ENCODE measurements around the gene SPPL2C. TPM values are rescaled to one million over a fixed set of nuclear protein-coding genes. Genes with fewer than 3 reads are reported as not detected.

The SPPL2C gene
- total RNA-seq, 2 experiments from 2014 or later: not detected

DNA sequence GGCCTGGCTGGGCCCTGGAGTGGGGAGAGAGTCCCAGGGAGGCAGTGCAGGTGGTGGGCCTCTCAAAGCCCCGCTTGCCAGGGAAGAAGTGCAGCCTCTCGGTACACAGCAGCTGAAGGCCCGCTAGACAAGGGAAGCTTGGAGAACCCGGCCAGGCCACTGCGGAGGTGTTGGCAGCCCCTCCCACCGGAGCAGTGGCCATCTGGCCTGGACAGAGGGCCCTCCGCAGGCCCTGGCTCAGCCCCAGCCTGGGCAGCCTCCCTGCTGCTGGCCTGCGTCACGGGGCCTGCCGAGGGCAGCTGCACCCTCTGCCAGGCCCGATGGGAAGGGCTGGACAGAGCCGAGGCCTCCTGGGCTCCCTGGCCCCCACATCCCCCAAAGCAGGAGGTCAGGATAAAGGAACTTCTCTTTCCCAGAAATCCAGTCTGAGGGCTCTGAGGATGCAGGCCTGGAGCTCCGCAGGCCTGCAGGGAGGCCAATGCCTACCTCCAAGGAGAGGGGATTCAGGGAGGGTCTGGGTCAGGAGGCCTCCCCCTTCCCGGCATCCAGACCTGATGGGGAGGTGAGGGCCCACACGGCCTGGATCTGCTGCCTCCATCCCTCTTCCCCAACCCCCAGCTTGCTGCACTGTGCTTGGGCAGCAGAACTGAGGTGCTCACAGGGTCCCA is 4.3 kb downstream of the SPPL2C start:
- intact Hi-C loops (cut with micrococcal nuclease; ENCODE audit: unreplicated experiment): no loop called here
- CTCF ChIA-PET (ENCODE audit: unreplicated experiment): no interaction called here
- H3K4me3 ChIP-seq (ENCODE audit: low read depth, low read length, poor library complexity, severe bottlenecking): no peak overlapping the region

DNA sequence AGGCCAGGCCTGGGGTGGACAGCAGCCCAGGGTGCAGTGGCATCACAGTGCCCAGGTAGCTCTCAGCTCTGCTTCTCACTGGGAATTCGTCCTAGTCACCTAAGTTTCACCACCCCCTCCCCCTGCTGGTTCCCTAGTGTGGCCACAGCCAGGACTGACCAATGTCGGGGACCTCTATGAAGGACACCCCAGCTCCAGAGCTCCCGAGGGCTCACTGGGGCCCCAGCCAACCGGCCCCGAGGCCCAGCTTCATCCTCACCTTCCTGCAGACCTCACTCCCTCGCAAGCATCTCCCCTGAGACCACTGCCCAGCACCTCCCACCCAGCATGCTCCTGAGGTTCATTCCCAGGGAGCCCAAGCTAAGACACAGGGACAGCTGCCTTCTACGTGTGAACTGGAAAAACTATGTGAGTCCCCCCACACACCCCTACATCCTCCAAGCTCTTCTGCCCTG is 4.9 kb downstream of the SPPL2C start:
- Histone ChIP-seq H3K27ac (ENCODE audit: low read depth, low read length, poor library complexity, severe bottlenecking) (no peak overlapping the region), H4K20me1 (ENCODE audit: insufficient read depth, low read length) (no peaks in the 10 kb centered on the region), H3K9me3 (ENCODE audit: low read length) (no peaks in the 10 kb centered on the region), H3K79me2 (ENCODE audit: insufficient read depth, low read depth, low read length) (no peaks in the 10 kb centered on the region), H3K9me2 (ENCODE audit: insufficient read depth, low read length) (no peaks in the 10 kb centered on the region), H3K4me3 (ENCODE audit: low read depth, low read length, poor library complexity, severe bottlenecking) (no peak overlapping the region), H2AFZ (ENCODE audit: low read length) (no peak overlapping the region), H3K36me3 (ENCODE audit: insufficient read depth, low read length) (no peaks in the 10 kb centered on the region), H3K4me1 (ENCODE audit: insufficient read depth, low read length, poor library complexity, severe bottlenecking) (no peaks in the 10 kb centered on the region), H3K4me2 (ENCODE audit: low read length) (no peak overlapping the region)
- no peak for DNase-seq (ENCODE audit: low spot score)
- TF ChIP-seq, protein P1, sequence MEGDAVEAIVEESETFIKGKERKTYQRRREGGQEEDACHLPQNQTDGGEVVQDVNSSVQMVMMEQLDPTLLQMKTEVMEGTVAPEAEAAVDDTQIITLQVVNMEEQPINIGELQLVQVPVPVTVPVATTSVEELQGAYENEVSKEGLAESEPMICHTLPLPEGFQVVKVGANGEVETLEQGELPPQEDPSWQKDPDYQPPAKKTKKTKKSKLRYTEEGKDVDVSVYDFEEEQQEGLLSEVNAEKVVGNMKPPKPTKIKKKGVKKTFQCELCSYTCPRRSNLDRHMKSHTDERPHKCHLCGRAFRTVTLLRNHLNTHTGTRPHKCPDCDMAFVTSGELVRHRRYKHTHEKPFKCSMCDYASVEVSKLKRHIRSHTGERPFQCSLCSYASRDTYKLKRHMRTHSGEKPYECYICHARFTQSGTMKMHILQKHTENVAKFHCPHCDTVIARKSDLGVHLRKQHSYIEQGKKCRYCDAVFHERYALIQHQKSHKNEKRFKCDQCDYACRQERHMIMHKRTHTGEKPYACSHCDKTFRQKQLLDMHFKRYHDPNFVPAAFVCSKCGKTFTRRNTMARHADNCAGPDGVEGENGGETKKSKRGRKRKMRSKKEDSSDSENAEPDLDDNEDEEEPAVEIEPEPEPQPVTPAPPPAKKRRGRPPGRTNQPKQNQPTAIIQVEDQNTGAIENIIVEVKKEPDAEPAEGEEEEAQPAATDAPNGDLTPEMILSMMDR (conservative IDR thresholded peaks at IDR 0.05; ENCODE audit: low read length): no peak
- no peak for TF ChIP-seq EZH2phosphoT487 (IDR thresholded peaks at IDR 0.05; ENCODE audit: borderline replicate concordance, low read depth, low read length)
- intact Hi-C loops (cut with micrococcal nuclease; ENCODE audit: unreplicated experiment): no loop called here
- no TSS peak for BruUV-seq (replicated peaks)
- ChIA-PET CTCF (ENCODE audit: unreplicated experiment) (no interaction called here), POLR2A (no interaction called here)

More for the DNA sequence above, 4.3 kb downstream of the SPPL2C start:
- H3K9me2 ChIP-seq (ENCODE audit: insufficient read depth, low read length): no peaks in the 10 kb centered on the region
- H3K79me2 ChIP-seq (ENCODE audit: insufficient read depth, low read depth, low read length): no peaks in the 10 kb centered on the region
- H3K4me1 ChIP-seq (ENCODE audit: insufficient read depth, low read length, poor library complexity, severe bottlenecking): no peaks in the 10 kb centered on the region
- no peak overlapping the region for H3K27ac ChIP-seq (ENCODE audit: low read depth, low read length, poor library complexity, severe bottlenecking)
- no peaks in the 10 kb centered on the region for H3K9me3 ChIP-seq (ENCODE audit: low read length)
- POLR2A ChIA-PET: no interaction called here
- H2AFZ ChIP-seq (ENCODE audit: low read length): no peak overlapping the region
- no peak overlapping the region for H3K4me2 ChIP-seq (ENCODE audit: low read length)
- BruUV-seq (replicated peaks): no TSS peak
- H4K20me1 ChIP-seq (ENCODE audit: insufficient read depth, low read length): no peaks in the 10 kb centered on the region
- no peak for TF ChIP-seq EZH2phosphoT487 (IDR thresholded peaks at IDR 0.05; ENCODE audit: borderline replicate concordance, low read depth, low read length)
- TF ChIP-seq, protein P1 (conservative IDR thresholded peaks at IDR 0.05; ENCODE audit: low read length): no peak
- no peaks in the 10 kb centered on the region for H3K36me3 ChIP-seq (ENCODE audit: insufficient read depth, low read length)
- DNase-seq (ENCODE audit: low spot score): no peak

DNA sequence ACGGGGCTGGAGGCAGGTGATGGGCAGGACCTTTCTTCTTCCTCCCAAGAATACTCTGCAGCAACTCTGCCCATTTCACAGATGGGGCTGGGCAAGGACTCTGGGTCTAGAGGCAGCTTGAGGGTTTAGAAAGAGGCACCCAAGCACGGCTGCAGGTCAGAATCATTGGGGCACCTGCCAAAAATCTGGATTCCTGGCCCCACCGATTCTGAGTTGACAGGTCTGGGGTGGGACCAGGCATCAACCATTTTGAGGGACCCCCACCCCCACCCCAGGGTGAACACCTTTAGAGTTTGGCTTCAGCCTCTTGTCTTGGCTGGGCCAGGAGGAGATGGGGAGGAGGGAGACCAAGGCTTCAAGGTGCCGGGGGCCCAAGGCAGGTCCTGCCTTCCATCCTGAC is 5.3 kb downstream of the SPPL2C start:
- H3K9me3 ChIP-seq (ENCODE audit: low read length): no peaks in the 10 kb centered on the region
- no peak overlapping the region for H3K27ac ChIP-seq (ENCODE audit: low read depth, low read length, poor library complexity, severe bottlenecking)
- H3K4me2 ChIP-seq (ENCODE audit: low read length): no peak overlapping the region
- POLR2A ChIA-PET: interaction anchor here (0.5 kb wide), 1 partner anchor 655 kb away, joined by 3 read pairs; no protein-coding TSS in a partner anchor
- no peaks in the 10 kb centered on the region for H4K20me1 ChIP-seq (ENCODE audit: insufficient read depth, low read length)
- intact Hi-C loops (cut with micrococcal nuclease; ENCODE audit: unreplicated experiment): no loop called here
- H3K4me3 ChIP-seq (ENCODE audit: low read depth, low read length, poor library complexity, severe bottlenecking): no peak overlapping the region
- no peak overlapping the region for H2AFZ ChIP-seq (ENCODE audit: low read length)
- CTCF ChIA-PET (ENCODE audit: unreplicated experiment): no interaction called here
- no TSS peak for BruUV-seq (replicated peaks)
- H3K9me2 ChIP-seq (ENCODE audit: insufficient read depth, low read length): no peaks in the 10 kb centered on the region
- TF ChIP-seq EZH2phosphoT487 (IDR thresholded peaks at IDR 0.05; ENCODE audit: borderline replicate concordance, low read depth, low read length): no peak
- TF ChIP-seq, protein P1 (conservative IDR thresholded peaks at IDR 0.05; ENCODE audit: low read length): no peak
- DNase-seq (ENCODE audit: low spot score): no peak
- no peaks in the 10 kb centered on the region for H3K4me1 ChIP-seq (ENCODE audit: insufficient read depth, low read length, poor library complexity, severe bottlenecking)
- no peaks in the 10 kb centered on the region for H3K79me2 ChIP-seq (ENCODE audit: insufficient read depth, low read depth, low read length)
- H3K36me3 ChIP-seq (ENCODE audit: insufficient read depth, low read length): no peaks in the 10 kb centered on the region
